DND-41 (cell line): ENCODE data around the gene HS3ST6.
"Not testable (repeated sequence)": the region's sequence is repeated elsewhere in the genome, so short reads cannot be mapped to it uniquely, and the experiment has no call there.

Experiments used
- ATAC-seq: fragments of 200-7000 bp; cut with Tn5 transposase; 3 replicates; pipeline ENCODE4 v1.9.1; 2021; ENCODE audit warnings: low read depth; ENCODE audit not compliant: insufficient read depth
- DNase-seq: peaks from one replicate; pipeline ENCODE4 v3.0.0-alpha.2; 2020
- H2AFZ ChIP-seq: 2 replicates; pipeline ENCODE4 v1.6.0; 2012; ENCODE audit warnings: low read depth, low read length
- H3K27ac ChIP-seq: 2 replicates; pipeline ENCODE4 v1.5.1; 2012; ENCODE audit warnings: low read length, inconsistent platforms
- H3K27me3 ChIP-seq: fragments of 200-600 bp; sonication (generic); 2 replicates; pipeline ENCODE4 v1.6.0; 2012; ENCODE audit warnings: low read length, mild to moderate bottlenecking, inconsistent platforms; ENCODE audit not compliant: insufficient read depth, poor library complexity
- H3K36me3 ChIP-seq: 2 replicates; pipeline ENCODE4 v1.5.1; 2012; ENCODE audit warnings: low read length, inconsistent platforms; ENCODE audit not compliant: insufficient read depth
- H3K4me1 ChIP-seq: 2 replicates; pipeline ENCODE4 v1.5.1; 2012; ENCODE audit warnings: mild to moderate bottlenecking, low read length; ENCODE audit not compliant: insufficient read depth
- H3K4me2 ChIP-seq: 2 replicates; pipeline ENCODE4 v1.6.0; 2012; ENCODE audit warnings: mild to moderate bottlenecking, moderate library complexity, low read length, inconsistent platforms; ENCODE audit not compliant: insufficient read depth
- H3K4me3 ChIP-seq, 2 experiments: fragments of 200-600 bp in 1 of 2; shearing (Covaris generic) in 1 of 2; 2 replicates each; pipeline ENCODE4 v1.5.1; 2012 to 2016; ENCODE audit warnings: inconsistent platforms in 2 of 2, low read length in 2 of 2, mild to moderate bottlenecking in 2 of 2, low read depth in 1 of 2, moderate library complexity in 1 of 2
- H3K79me2 ChIP-seq: 2 replicates; pipeline ENCODE4 v1.6.0; 2012; ENCODE audit warnings: low read length, inconsistent platforms; ENCODE audit not compliant: insufficient read depth
- H3K9ac ChIP-seq: 2 replicates; pipeline ENCODE4 v1.6.0; 2012; ENCODE audit warnings: low read depth, mild to moderate bottlenecking, inconsistent platforms, low read length, moderate library complexity
- H3K9me3 ChIP-seq: 2 replicates; pipeline ENCODE4 v1.5.1; 2012; ENCODE audit warnings: low read length, moderate library complexity, mild to moderate bottlenecking, inconsistent platforms; ENCODE audit not compliant: insufficient read depth, severe bottlenecking
- H4K20me1 ChIP-seq: 2 replicates; pipeline ENCODE4 v1.6.0; 2012; ENCODE audit warnings: low read length; ENCODE audit not compliant: insufficient read depth
- CTCF ChIP-seq: IDR thresholded peaks from 2 replicates; pipeline ENCODE4 v1.5.1; 2012; ENCODE audit warnings: borderline replicate concordance, low read length, moderate library complexity, mild to moderate bottlenecking; ENCODE audit not compliant: poor library complexity, severe bottlenecking; ENCODE audit errors: extremely low read depth
- EZH2 ChIP-seq: IDR thresholded peaks from 3 replicates; pipeline ENCODE4 v1.6.1; 2012; ENCODE audit warnings: borderline replicate concordance, low read depth, mild to moderate bottlenecking, moderate library complexity, low read length, inconsistent platforms; ENCODE audit not compliant: severe bottlenecking

Gene HS3ST6

GRCh38 chr16:1964506-1965395 is 46.5 kb upstream of the HS3ST6 start, which contains the start of gene RPS2:
Gene RPS2, minus strand, starts transcription at chr16:1964826. Its CDS starts 201 bp downstream, at chr16:1964625.
- ATAC-seq (peak; percentile 79), DNase-seq (peak; percentile 99)
- H3K4me1 ChIP-seq: peaks cover 58% of the 10 kb centered on the region
- H2AFZ ChIP-seq: peak within 1 kb of the TSS; percentile 83
- peaks cover 31% of the 10 kb centered on the region for H4K20me1 ChIP-seq
- no peak for TF ChIP-seq EZH2
- TF ChIP-seq CTCF: no peak
- H3K9me3 ChIP-seq: no peaks in the 10 kb centered on the region
- peaks cover 61% of the 10 kb centered on the region for H3K79me2 ChIP-seq
- no peaks in the 10 kb centered on the region for H3K27me3 ChIP-seq
- peaks cover 34% of the 10 kb centered on the region for H3K36me3 ChIP-seq
- peak within 1 kb of the TSS; percentile 96 for H3K4me2 ChIP-seq
- peak within 1 kb of the TSS; percentile 91 for H3K9ac ChIP-seq
- H3K4me3 ChIP-seq: peak within 1 kb of the TSS; percentile 47 to 74
- peak within 1 kb of the TSS; percentile 86 for H3K27ac ChIP-seq

GRCh38 chr16:1963806-1964505 is 45.7 kb upstream of the HS3ST6 start:
- Histone ChIP-seq H3K79me2 (peaks cover 65% of the 10 kb centered on the region), H3K27ac (peak overlapping the region; percentile 60)
- peak; percentile 2; the same call in 2 of the 3 replicates for ATAC-seq

DNA sequence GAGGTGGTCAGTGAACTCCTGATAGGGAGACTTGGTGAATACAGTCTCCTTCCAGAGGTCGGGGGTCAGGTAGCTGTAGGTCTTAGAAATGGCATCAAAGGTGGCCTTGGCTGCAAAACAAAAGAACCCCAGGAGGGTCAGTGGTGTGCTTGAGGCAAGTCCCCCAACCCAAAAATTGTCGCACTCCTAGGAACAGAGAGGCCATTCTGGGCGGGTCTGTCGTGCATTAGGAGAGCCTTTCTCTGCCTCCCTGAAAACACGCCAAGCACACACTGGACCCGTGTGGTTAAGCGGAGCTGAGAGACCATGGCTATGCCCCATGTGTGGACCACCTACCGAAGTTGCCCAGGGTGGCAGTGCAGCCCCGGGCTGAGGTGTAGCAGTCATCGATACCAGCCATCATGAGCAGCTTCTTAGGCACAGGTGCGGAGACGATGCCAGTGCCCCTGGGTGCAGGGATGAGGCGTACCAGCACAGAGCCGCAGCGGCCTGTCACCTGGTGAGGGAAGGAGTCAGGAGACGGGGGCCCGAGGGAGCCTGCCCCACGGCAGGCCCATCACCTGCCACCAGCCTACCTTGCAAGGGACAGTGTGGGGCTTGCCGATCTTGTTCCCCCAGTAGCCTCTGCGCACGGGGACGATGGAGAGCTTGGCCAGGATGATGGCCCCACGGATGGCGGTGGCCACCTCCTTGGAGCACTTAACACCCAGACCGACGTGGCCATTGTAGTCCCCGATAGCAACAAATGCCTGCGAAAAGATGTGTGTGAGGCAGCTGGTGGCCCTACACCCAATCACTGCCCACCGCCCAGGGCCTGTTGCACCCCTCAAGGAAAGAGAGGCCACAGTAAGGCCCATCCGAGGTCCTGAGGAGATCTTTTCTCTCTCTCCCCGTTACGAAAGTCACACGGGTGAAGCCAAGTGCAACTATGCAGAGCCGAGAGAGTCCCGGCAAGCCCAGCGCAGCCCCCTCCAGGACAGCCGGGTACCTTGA is 44.2 kb upstream of the HS3ST6 start:
- Histone ChIP-seq H4K20me1 (peaks cover 31% of the 10 kb centered on the region), H3K4me1 (peaks cover 66% of the 10 kb centered on the region), H3K4me3 (peak overlapping the region in 1 of 2 experiments; percentile 74; a peak in 1 of 4 replicates), H3K79me2 (peaks cover 65% of the 10 kb centered on the region), H3K4me2 (peak overlapping the region; percentile 76), H3K9ac (peak overlapping the region; percentile 91), H3K36me3 (peaks cover 34% of the 10 kb centered on the region)
- H3K27ac ChIP-seq, DNase-seq, H2AFZ ChIP-seq, H3K9me3 ChIP-seq, ATAC-seq, H3K27me3 ChIP-seq: not testable (repeated sequence)

More at GRCh38 chr16:1963806-1964505, 45.7 kb upstream of the HS3ST6 start:
- Histone ChIP-seq H3K4me1 (peaks cover 61% of the 10 kb centered on the region), H2AFZ (no peak overlapping the region), H3K4me3 (peak overlapping the region; percentile 47 to 74; a peak in 3 of 4 replicates), H4K20me1 (peaks cover 31% of the 10 kb centered on the region), H3K9ac (peak overlapping the region; percentile 91), H3K36me3 (peaks cover 34% of the 10 kb centered on the region), H3K9me3 (no peaks in the 10 kb centered on the region), H3K27me3 (no peaks in the 10 kb centered on the region), H3K4me2 (peak overlapping the region; percentile 63)
- peak; percentile 42 for DNase-seq
- TF ChIP-seq EZH2 (no peak), CTCF (peak; percentile 19)
